Glomerular endothelial cell (primary cell): ENCODE measurements around the gene PKDCC. TPM values are rescaled to one million over a fixed set of nuclear protein-coding genes. Genes with fewer than 3 reads are reported as not detected.

Source experiments
- DNase-seq: peaks from one replicate; pipeline ENCODE4 v3.0.0-alpha.2; 2011; ENCODE audit warnings: low read depth, low spot score; ENCODE audit errors: extremely low read depth
- total RNA-seq: library from RNA; depleted of rRNA; stranded (reverse); fragments of >200 nt; gene quantifications from 2 replicates; pipeline ENCODE4 v1.2.3, GENCODE V29; 2015

PKDCC gene
- total RNA-seq, 1 donor from 2014 or later, result 4.0 TPM

- DNase-seq, result no peak
Measured at GRCh38 chr2:42102024-42102590, 54.3 kb downstream of the PKDCC start.

GRCh38 chr2:42102591-42103450 lies 55.0 kb downstream of the PKDCC start:
- DNase-seq, result no peak

GRCh38 chr2:42103829-42104228 lies 56.0 kb downstream of the PKDCC start:
- DNase-seq, result no peak

GRCh38 chr2:42104621-42105020 lies 56.8 kb downstream of the PKDCC start:
- no peak for DNase-seq

- no peak for DNase-seq
Measured at GRCh38 chr2:42105330-42106256, 57.8 kb downstream of the PKDCC start.

GRCh38 chr2:42106257-42106816 lies 58.5 kb downstream of the PKDCC start:
- DNase-seq, result no peak

- DNase-seq, result no peak
Measured at GRCh38 chr2:42107249-42108042, 59.6 kb downstream of the PKDCC start.

Other genes with a start within 250 kb of the PKDCC start
- 20.4 and 30.3 TPM in 2 replicates for gene EML4, start 121.3 kb downstream of the PKDCC start, total RNA-seq